Measurements from ENCODE around the gene B3GALT2. TPM values are rescaled to one million over a fixed set of nuclear protein-coding genes. Genes with fewer than 3 reads are reported as not detected.
A peak's percentile ranks its signal among the peaks of the same experiment; 100 is the strongest.

B3GALT2 gene
- total and polyA plus RNA-seq, 2 of the 13 experiments (the other 11 are each of a cell fraction or from before 2014, with no cell fraction given), result not detected

DNA sequence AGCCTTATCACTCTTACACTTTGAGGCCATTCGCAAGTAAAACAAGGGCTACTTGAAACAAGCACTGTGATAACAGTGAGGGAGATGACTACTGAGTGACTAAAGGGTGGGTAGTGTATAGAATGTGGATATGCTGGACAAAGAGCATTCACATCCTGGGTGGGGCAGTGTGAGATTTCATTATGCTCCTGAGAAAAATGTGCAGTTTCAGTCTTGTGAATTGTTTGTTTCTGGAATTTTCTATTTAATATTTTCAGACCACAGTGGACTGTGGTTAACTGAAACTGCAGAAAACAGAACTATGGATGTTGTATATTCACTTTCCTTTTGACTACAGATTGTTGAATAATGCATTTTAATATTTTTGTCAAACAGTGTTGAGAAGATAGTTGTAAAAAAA, 25.1 kb upstream of the B3GALT2 start:
- FAIRE-seq, result no peak
- 90% methylated on average over 1 of the region's 1 CpG for WGBS (ENCODE audit: low lambda C conversion rate)
- Histone ChIP-seq H3K9ac (ENCODE audit: insufficient read depth, low read depth, low read length) (no peak overlapping the region), H3K27ac (ENCODE audit: extremely low read length, insufficient read depth, low read length) (no peak overlapping the region), H3K79me2 (ENCODE audit: insufficient read depth, low read length) (no peaks in the 10 kb centered on the region), H2AFZ (ENCODE audit: low read length) (no peak overlapping the region), H3K4me3 (replicated peaks in 1 of 3; ENCODE audit: insufficient read depth in 1 of 3, low read depth in 2 of 3, low read length in 3 of 3) (no peak overlapping the region), H3K36me3 (replicated peaks in 1 of 2; ENCODE audit: control insufficient read depth in 1 of 2, insufficient read depth in 2 of 2, low read length in 2 of 2) (peaks cover 1 to 23% of the 10 kb centered on the region in 2 experiments; a peak in 4 of 5 replicates), H3K4me2 (ENCODE audit: low read depth, low read length) (no peak overlapping the region), H3K4me1 (ENCODE audit: insufficient read depth, low read length) (peaks cover 9% of the 10 kb centered on the region; the same call in 1 of the 2 replicates), H3K27me3 (ENCODE audit: control insufficient read depth in 1 of 2, insufficient read depth in 2 of 2, low read length in 2 of 2) (no peaks in the 10 kb centered on the region), H3K9me3 (ENCODE audit: low read length) (no peaks in the 10 kb centered on the region), H4K20me1 (ENCODE audit: insufficient read depth, low read length) (no peaks in the 10 kb centered on the region; the same call in 1 of the 2 replicates)
- TF ChIP-seq, protein P1, sequence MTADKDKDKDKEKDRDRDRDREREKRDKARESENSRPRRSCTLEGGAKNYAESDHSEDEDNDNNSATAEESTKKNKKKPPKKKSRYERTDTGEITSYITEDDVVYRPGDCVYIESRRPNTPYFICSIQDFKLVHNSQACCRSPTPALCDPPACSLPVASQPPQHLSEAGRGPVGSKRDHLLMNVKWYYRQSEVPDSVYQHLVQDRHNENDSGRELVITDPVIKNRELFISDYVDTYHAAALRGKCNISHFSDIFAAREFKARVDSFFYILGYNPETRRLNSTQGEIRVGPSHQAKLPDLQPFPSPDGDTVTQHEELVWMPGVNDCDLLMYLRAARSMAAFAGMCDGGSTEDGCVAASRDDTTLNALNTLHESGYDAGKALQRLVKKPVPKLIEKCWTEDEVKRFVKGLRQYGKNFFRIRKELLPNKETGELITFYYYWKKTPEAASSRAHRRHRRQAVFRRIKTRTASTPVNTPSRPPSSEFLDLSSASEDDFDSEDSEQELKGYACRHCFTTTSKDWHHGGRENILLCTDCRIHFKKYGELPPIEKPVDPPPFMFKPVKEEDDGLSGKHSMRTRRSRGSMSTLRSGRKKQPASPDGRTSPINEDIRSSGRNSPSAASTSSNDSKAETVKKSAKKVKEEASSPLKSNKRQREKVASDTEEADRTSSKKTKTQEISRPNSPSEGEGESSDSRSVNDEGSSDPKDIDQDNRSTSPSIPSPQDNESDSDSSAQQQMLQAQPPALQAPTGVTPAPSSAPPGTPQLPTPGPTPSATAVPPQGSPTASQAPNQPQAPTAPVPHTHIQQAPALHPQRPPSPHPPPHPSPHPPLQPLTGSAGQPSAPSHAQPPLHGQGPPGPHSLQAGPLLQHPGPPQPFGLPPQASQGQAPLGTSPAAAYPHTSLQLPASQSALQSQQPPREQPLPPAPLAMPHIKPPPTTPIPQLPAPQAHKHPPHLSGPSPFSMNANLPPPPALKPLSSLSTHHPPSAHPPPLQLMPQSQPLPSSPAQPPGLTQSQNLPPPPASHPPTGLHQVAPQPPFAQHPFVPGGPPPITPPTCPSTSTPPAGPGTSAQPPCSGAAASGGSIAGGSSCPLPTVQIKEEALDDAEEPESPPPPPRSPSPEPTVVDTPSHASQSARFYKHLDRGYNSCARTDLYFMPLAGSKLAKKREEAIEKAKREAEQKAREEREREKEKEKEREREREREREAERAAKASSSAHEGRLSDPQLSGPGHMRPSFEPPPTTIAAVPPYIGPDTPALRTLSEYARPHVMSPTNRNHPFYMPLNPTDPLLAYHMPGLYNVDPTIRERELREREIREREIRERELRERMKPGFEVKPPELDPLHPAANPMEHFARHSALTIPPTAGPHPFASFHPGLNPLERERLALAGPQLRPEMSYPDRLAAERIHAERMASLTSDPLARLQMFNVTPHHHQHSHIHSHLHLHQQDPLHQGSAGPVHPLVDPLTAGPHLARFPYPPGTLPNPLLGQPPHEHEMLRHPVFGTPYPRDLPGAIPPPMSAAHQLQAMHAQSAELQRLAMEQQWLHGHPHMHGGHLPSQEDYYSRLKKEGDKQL (CRISPR knock-in tag; IDR thresholded peaks at IDR 0.05; ENCODE audit: low read depth), result no peak
- TF ChIP-seq HES4 (CRISPR knock-in tag; IDR thresholded peaks at IDR 0.05; ENCODE audit: borderline replicate concordance) (no peak), ZNF768 (CRISPR knock-in tag; IDR thresholded peaks at IDR 0.05) (no peak), CBFB (CRISPR knock-in tag; IDR thresholded peaks at IDR 0.05) (no peak), MIER3 (CRISPR knock-in tag; IDR thresholded peaks at IDR 0.05; ENCODE audit: borderline replicate concordance) (no peak)
- no TSS peak for BruUV-seq (replicated peaks)
- intact Hi-C loops (cut with micrococcal nuclease; ENCODE audit: unreplicated experiment), result no loop called here
- ChIA-PET POLR2A (no interaction called here), CTCF (ENCODE audit: low intra/inter-chr PET ratio, low total read pairs) (no interaction called here)
- DNase-seq (ENCODE audit: low spot score), result peak; percentile 25
- in situ Hi-C loops (cut with HindIII; ENCODE audit: extremely low pct_ligation_motif_present, low pct_unique_long_range_greater_than_20kb), result no loop called here
- no peak for ATAC-seq

All from HepG2 (cell line).